HL-60 (cell line): Measurements from ENCODE around the gene PLEKHG7.
A peak's percentile ranks its signal among the peaks of the same experiment; 100 is the strongest.

Experiments
- DNase-seq, 2 experiments: peaks; one replicate each; pipeline ENCODE4 v3.0.0-alpha.2; 2010 to 2020; ENCODE audit warnings: low read depth in 1 of 2, low spot score in 1 of 2
- H3K27ac ChIP-seq: fragments of 250-450 bp; sonication (Bioruptor Pico); replicated peaks from 2 replicates; pipeline ENCODE4 v1.5.1; 2020; ENCODE audit warnings: mild to moderate bottlenecking, moderate library complexity
- H3K27me3 ChIP-seq: fragments of 250-450 bp; sonication (Bioruptor Pico); 2 replicates; pipeline ENCODE4 v1.5.1; 2021; ENCODE audit warnings: mild to moderate bottlenecking, moderate library complexity; ENCODE audit not compliant: insufficient read depth, poor library complexity, severe bottlenecking
- H3K4me3 ChIP-seq: replicated peaks from 2 replicates; pipeline ENCODE4 v1.5.1; 2011; ENCODE audit warnings: mild to moderate bottlenecking, control low read depth, low read length; ENCODE audit not compliant: insufficient read depth
- CTCF ChIP-seq: IDR thresholded peaks from one replicate; pipeline ENCODE4 v1.5.1; 2011; ENCODE audit warnings: low read length, control low read depth, inconsistent platforms; ENCODE audit not compliant: insufficient read depth
- GABPA ChIP-seq: IDR thresholded peaks from 2 replicates; pipeline ENCODE4 v1.6.1; 2012; ENCODE audit warnings: low read depth
- POLR2AphosphoS5 ChIP-seq: IDR thresholded peaks from 2 replicates; pipeline ENCODE4 v1.6.1; 2012; ENCODE audit warnings: low read depth
- REST ChIP-seq: IDR thresholded peaks from 2 replicates; pipeline ENCODE4 v1.6.1; 2012; ENCODE audit warnings: low read depth; ENCODE audit not compliant: insufficient replicate concordance
- SPI1 ChIP-seq: IDR thresholded peaks from 2 replicates; pipeline ENCODE4 v1.6.1; 2012; ENCODE audit warnings: low read depth, mild to moderate bottlenecking, borderline replicate concordance

PLEKHG7 gene

GRCh38 chr12:92757597-92758121 lies 54.9 kb downstream of the PLEKHG7 start:
- Histone ChIP-seq H3K27me3 (no peaks in the 10 kb centered on the region), H3K4me3 (no peak overlapping the region), H3K27ac (no peak overlapping the region)
- no peak for DNase-seq
- no peak for TF ChIP-seq GABPA
- TF ChIP-seq POLR2AphosphoS5 = no peak
- no peak for TF ChIP-seq SPI1
- TF ChIP-seq REST = no peak
- TF ChIP-seq CTCF = no peak

- peak in 1 of 2 experiments; percentile 35 for DNase-seq
- Histone ChIP-seq H3K27ac (no peak overlapping the region), H3K27me3 (no peaks in the 10 kb centered on the region), H3K4me3 (no peak overlapping the region)
- no peak for TF ChIP-seq POLR2AphosphoS5
- TF ChIP-seq SPI1 = no peak
Observed at GRCh38 chr12:92759634-92760268, 57.0 kb downstream of the PLEKHG7 start.

- Histone ChIP-seq H3K27me3 (no peaks in the 10 kb centered on the region), H3K4me3 (no peak overlapping the region), H3K27ac (no peak overlapping the region)
- no peak for DNase-seq
- TF ChIP-seq CTCF (no peak), REST (no peak), GABPA (no peak), SPI1 (no peak), POLR2AphosphoS5 (no peak)
Observed at GRCh38 chr12:92762773-92763172, 60.0 kb downstream of the PLEKHG7 start.

DNA sequence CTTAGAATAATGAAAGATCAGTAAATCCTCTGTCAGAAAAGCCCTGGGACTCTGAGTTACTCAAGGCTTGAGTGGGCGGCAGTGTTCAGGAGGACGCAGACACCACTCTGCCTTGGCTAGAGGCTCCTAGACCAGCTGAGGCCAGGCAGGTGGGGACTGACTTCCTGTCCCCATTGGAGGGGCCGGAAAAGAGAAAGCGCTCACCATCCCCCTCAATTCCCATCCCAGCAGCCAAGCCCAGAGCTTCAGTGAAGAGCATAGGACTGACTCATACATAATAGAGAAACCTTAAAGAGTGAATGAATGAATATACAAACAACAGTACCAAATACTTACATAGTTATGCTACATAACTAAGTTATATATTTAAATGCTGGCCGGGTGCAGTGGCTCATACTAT lies 62.0 kb downstream of the PLEKHG7 start:
- Histone ChIP-seq H3K27ac (no peak overlapping the region), H3K27me3 (no peaks in the 10 kb centered on the region)
- TF ChIP-seq POLR2AphosphoS5 (no peak), CTCF (no peak), SPI1 (no peak)

More for the DNA sequence above, 62.0 kb downstream of the PLEKHG7 start:
- H3K4me3 ChIP-seq = no peak overlapping the region
- no peak for DNase-seq
